Fibroblast of skin of right quadriceps (primary cell): ENCODE data around the gene ZDHHC13.

Experiments used
- DNase-seq: peaks from one replicate; pipeline ENCODE4 v3.0.0-alpha.2; 2013

The ZDHHC13 gene

GRCh38 chr11:19208959-19209546, 92.1 kb downstream of the ZDHHC13 start:
- no peak for DNase-seq

GRCh38 chr11:19209617-19210370, 92.8 kb downstream of the ZDHHC13 start:
- DNase-seq = no peak

DNA sequence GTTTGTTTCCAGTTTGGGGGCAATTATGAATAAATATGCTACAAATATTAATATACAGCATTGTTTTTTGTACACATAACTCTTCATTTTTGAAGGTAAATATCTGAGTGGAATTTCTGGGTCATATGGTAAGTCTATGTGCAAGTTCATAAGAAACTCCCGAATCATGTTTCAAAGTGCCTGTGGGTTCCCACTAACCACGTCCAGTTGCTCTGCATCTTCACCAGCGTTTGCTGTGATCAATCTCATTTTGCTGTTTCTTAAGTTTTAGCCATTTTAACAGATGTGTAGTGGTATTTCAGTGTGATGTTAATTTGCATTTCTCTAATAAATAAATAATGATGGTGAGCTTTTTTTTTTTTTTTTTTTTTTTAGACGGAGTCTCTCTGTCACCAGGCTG, 99.1 kb downstream of the ZDHHC13 start:
- no peak for DNase-seq

DNA sequence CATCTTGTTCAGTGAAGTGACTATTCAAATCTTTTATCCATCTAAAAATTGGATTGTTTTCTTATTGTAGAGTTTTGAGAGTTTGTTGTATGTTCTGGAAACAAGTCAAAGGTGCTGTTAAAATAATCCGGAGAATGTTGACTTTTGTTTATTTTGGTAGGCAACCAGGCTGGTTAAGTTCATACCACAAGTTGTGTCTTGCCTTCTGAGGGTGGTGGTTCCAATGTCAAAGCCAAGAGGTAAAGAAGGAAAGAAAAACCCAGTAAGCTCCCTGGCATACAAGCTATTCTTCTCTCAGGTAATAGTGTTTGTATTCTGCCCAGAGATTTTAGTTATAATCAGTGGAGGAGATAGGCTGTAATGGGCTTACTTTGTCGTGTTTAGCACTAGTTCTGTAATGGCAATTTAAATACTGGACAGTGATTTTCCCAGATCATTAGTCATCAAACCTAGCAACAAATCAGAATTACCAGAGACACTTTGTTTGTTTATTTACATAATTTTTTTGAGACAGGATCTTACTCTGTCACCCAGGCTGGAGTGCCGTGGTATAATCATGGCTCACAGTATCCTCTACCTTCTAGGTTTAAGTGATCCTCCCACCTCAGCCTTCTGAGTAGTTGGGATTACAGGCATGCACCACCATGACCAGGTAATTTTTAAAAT, 99.9 kb downstream of the ZDHHC13 start:
- DNase-seq = no peak

DNA sequence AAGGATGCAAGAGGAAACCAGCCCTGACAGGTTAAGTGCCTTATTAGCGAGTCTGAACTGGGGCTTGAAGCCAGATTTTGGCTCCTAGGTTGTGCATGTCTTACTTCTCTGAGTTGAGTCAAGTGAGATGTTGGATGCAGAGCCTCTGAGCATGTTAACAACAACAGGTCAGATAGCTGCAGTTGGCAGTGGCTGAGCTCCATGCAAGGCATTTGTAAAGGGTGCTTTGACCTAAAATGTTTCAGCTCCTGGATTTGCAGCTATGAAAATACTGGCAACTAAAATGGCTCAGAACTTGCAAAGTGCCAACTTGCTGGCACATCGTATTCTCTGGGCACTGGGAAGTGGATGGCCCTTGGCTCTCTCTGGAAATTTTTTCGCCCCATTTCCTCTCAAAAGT, 101.2 kb downstream of the ZDHHC13 start:
- DNase-seq = no peak

DNA sequence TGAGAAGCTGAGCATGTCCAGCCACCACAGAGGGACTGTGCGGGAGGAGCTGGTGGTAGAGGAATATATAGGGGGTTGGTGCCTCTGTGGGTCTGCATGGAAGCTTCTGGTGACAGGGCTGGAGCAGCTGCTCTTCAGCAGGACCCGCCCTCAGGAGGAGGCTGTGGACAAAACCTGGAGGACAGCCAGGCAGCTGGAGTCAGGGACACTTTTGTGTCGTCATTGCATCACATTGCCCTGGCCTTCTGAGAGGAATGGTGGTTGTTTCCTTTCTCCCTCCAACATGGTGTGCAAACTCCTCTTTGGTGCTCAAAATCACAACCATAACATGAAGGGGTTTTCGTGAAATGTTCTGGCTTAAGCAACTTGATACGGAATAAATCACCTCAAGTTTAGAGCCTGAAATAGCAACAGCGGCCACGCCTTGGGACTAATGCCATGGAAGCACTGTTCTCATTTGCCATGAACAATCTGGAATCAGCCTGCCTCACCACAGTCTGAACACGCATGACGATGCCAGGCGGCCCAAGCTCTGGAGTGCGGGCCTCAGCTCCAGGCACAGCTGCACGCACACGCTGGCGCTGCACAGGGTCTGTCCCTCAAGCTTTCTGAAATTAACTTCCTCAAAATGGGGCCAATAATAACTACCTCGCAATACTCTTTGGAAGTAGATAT, 102.0 kb downstream of the ZDHHC13 start:
- no peak for DNase-seq

DNA sequence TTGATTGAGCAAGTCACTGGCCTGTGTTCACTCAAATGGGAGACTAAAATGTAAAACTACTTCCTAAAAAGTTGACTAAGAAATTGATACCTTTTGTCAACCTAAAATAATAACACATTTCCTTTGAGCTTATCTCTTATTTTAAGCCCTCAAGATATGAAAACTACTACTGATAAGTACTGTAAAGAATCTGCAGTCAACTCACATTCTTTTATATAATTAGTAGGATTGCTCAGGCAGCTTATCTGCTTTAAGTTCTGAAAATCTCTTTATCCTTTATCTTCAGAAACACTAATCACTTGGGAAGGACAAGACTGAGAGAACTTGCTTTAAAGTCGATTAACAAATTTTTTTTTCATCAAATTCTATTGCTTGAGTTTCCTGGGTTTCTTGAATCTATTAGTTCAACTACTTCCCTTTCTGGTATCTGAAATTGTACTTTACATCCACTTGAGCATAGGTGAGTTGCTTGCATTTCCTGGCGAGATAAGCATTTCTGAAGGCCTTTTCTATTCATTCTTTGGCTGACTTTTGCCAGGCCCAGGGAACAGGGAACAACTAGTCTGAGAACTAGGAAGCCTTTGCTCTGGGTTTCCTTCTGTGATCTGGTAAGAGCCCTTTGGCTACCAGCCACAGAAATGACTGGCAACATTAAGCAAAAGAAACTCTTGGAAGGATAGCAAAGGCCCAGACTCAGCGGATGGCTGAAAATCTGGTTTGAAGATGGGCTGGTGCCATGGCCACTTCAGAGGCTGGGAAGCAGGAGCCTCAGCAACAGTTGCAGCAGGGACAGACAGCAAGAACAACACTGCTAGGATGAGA, 104.1 kb downstream of the ZDHHC13 start:
- DNase-seq = no peak

GRCh38 chr11:19225123-19225522, 108.2 kb downstream of the ZDHHC13 start:
- no peak for DNase-seq

DNA sequence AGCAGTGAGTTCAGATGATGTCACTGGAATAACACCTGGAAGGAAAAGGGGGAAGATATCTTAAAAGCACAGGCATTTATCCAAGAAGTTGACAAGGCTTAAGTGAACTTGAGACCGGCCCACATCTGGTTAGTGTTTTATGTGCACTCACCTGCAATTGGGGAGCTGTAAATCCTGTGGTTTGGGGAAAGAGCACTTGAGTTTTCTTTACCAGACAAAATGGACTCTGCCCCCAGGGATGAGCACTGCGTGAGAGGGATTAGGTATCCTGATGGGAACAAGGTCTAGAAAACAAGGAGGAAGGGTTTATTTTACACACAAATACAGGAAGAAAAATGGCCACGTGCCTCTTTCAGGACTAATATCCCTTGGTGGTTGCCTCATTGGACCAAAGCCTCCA, 108.6 kb downstream of the ZDHHC13 start:
- DNase-seq = no peak
